ENCODE results near the gene ME2. TPM values are rescaled to one million over a fixed set of nuclear protein-coding genes. Genes with fewer than 3 reads are reported as not detected.

ME2 gene
- total and polyA plus RNA-seq, 2 donors (not counting 3 experiments of a cell fraction or from before 2014, with no cell fraction given), result 28.6 to 42.4 TPM

DNA sequence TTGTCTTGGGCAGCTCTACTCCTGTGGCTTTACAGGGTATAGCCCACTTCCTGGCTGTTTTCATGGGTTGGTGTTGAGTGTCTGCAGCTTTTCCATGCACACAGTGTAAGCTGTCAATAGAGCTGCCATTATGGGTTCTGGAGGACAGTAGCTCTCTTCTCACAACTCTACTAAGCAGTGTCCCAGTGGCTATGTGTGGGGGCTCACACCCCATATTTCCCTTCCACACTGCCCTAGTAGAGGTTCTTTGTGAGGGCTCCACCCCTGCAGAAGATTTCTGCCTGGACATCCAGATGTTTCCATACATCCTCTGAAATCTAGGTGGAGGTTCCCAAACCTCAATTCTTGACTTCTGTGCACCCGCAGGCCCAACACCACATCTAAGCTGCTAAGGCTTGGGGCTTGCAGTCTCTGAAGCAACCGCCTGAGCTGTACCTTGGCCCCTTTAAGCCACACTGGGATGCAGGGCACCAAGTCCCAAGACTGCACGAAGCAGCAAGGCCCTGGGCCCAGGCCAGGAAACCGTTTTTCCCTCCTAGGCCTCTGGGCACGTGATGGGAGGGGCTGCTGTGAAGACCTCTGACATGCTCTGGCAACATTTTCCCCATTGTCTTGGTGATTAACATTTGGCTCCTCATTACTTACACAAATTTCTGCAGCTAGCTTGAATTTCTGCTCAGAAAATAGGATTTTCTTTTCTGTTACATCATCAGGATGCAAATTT is 98.3 kb downstream of the ME2 start:
- ChIA-PET CTCF (no interaction called here), POLR2A (no interaction called here)
- Histone ChIP-seq H3K4me3 (replicated peaks in 1 of 3; ENCODE audit: insufficient read depth in 1 of 3, low read depth in 1 of 3, low read length in 3 of 3) (no peak overlapping the region), H4K20me1 (replicated peaks; ENCODE audit: control insufficient read depth, extremely low read depth, insufficient read depth, low read length) (no peaks in the 10 kb centered on the region), H3K79me2 (ENCODE audit: control insufficient read depth, insufficient read depth, low read length) (no peaks in the 10 kb centered on the region), H3K4me2 (ENCODE audit: insufficient read depth, low read length) (no peak overlapping the region), H3K9me3 (replicated peaks; ENCODE audit: control insufficient read depth, insufficient read depth, low read length) (no peaks in the 10 kb centered on the region), H3K9ac (replicated peaks; ENCODE audit: extremely low read depth, insufficient read depth, low read length) (no peak overlapping the region), H3K27me3 (ENCODE audit: control insufficient read depth in 2 of 2, insufficient read depth in 2 of 2, low read length in 2 of 2) (no peaks in the 10 kb centered on the region), H2AFZ (ENCODE audit: low read depth, low read length) (no peak overlapping the region), H3K9me1 (replicated peaks; ENCODE audit: control insufficient read depth, extremely low read depth, insufficient read depth, low read length) (no peaks in the 10 kb centered on the region), H3K27ac (ENCODE audit: insufficient read depth, low read depth, low read length) (no peak overlapping the region), H3K36me3 (ENCODE audit: control insufficient read depth in 2 of 2, extremely low read depth in 1 of 2, insufficient read depth in 2 of 2, low read length in 2 of 2) (peaks cover 0 to 7% of the 10 kb centered on the region in 2 experiments), H3K4me1 (ENCODE audit: control insufficient read depth, extremely low read depth, insufficient read depth, low read length) (no peaks in the 10 kb centered on the region)
- TF ChIP-seq GATA2 (IDR thresholded peaks at IDR 0.05; ENCODE audit: insufficient read depth, insufficient read length, low read depth, low read length) (no peak), POLR2AphosphoS5 (IDR thresholded peaks at IDR 0.05; ENCODE audit: insufficient read depth, low read depth, low read length) (no peak), POLR2A (IDR thresholded peaks at IDR 0.05; ENCODE audit: low read depth, low read length) (no peak), JUN (IDR thresholded peaks at IDR 0.05; ENCODE audit: borderline replicate concordance, insufficient read depth, insufficient read length, low read depth) (no peak), EZH2 (IDR thresholded peaks at IDR 0.05; ENCODE audit: borderline replicate concordance, low read depth, low read length, severe bottlenecking) (no peak), MYC (IDR thresholded peaks at IDR 0.05; ENCODE audit: low read depth, low read length) (no peak), FOS (IDR thresholded peaks at IDR 0.05; ENCODE audit: borderline replicate concordance, insufficient read depth, low read length) (no peak)
- TF ChIP-seq, protein P1, sequence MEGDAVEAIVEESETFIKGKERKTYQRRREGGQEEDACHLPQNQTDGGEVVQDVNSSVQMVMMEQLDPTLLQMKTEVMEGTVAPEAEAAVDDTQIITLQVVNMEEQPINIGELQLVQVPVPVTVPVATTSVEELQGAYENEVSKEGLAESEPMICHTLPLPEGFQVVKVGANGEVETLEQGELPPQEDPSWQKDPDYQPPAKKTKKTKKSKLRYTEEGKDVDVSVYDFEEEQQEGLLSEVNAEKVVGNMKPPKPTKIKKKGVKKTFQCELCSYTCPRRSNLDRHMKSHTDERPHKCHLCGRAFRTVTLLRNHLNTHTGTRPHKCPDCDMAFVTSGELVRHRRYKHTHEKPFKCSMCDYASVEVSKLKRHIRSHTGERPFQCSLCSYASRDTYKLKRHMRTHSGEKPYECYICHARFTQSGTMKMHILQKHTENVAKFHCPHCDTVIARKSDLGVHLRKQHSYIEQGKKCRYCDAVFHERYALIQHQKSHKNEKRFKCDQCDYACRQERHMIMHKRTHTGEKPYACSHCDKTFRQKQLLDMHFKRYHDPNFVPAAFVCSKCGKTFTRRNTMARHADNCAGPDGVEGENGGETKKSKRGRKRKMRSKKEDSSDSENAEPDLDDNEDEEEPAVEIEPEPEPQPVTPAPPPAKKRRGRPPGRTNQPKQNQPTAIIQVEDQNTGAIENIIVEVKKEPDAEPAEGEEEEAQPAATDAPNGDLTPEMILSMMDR (IDR thresholded peaks at IDR 0.05; ENCODE audit: extremely low read depth in 1 of 2, insufficient read depth in 1 of 2, low read depth in 1 of 2, low read length in 2 of 2), result no peak
- TF ChIP-seq, protein P2, sequence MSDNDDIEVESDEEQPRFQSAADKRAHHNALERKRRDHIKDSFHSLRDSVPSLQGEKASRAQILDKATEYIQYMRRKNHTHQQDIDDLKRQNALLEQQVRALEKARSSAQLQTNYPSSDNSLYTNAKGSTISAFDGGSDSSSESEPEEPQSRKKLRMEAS (IDR thresholded peaks at IDR 0.05; ENCODE audit: insufficient read depth, insufficient read length), result no peak
- intact Hi-C loops (cut with micrococcal nuclease) (no loop called here), dilution Hi-C loops (cut with MboI; ENCODE audit: extremely low pct_ligation_motif_present, low sequenced_read_pairs) (no loop called here)
- BruUV-seq (replicated peaks), result no TSS peak
- DNase-seq (ENCODE audit: low read depth, low spot score) (no peak), FAIRE-seq (no peak)

Measured in endothelial cell of umbilical vein (primary cell).